ENCODE measurements around the gene PTCD3. TPM values are rescaled to one million over a fixed set of nuclear protein-coding genes. Genes with fewer than 3 reads are reported as not detected.

PTCD3 gene
- 10 to 100 TPM; 59.5 to 75.4 (median 69.3) TPM for total RNA-seq (2021; fragmentation: NEBNext Ultra II Directional; extraction: Animal tissue kit (Norgen Biotek cat#: 25700))
- long read RNA-seq, full-length matches to known transcripts, result 27 of 35 reads
- long read RNA-seq, partial matches to known transcripts, result 2 of 35 reads
- long read RNA-seq, other reads (novel, unspliced or antisense), result 6 of 35 reads

- Mint-ChIP-seq H3K9me3 (no peaks in the 10 kb centered on the region), H3K36me3 (ENCODE audit: low read depth) (peaks cover 61% of the 10 kb centered on the region), H3K27me3 (ENCODE audit: insufficient read depth) (peaks cover 2% of the 10 kb centered on the region; the same call in 1 of the 2 replicates), H3K4me3 (peak within 1 kb of the TSS; percentile 94), H3K4me1 (ENCODE audit: low read depth) (peaks cover 67% of the 10 kb centered on the region), H3K27ac (peak within 1 kb of the TSS; percentile 92)
- DNase-seq, result peak; percentile 95
- TF ChIP-seq CTCF (IDR thresholded peaks at IDR 0.05), result 0 out of 2 replicates have a peak, but pooled peaks have one; percentile 13
These were observed at the start of gene PTCD3 for GRCh38 chr2:86105969-86106945. TSS of gene PTCD3 (plus strand) at chr2:86106235. CDS start at chr2:86106248, 13 bp downstream.

- peak overlapping the region; percentile 40; the same call in 1 of the 2 replicates for H3K27ac Mint-ChIP-seq
- no peak overlapping the region for H3K4me3 Mint-ChIP-seq
- peaks cover 38% of the 10 kb centered on the region for H3K4me1 Mint-ChIP-seq (ENCODE audit: low read depth)
- peak; percentile 36 for DNase-seq
- H3K9me3 Mint-ChIP-seq, result no peaks in the 10 kb centered on the region
- no peaks in the 10 kb centered on the region for H3K27me3 Mint-ChIP-seq (ENCODE audit: insufficient read depth)
- no peak for TF ChIP-seq CTCF (IDR thresholded peaks at IDR 0.05)
- H3K36me3 Mint-ChIP-seq (ENCODE audit: low read depth), result peaks cover 35% of the 10 kb centered on the region
These were observed 49.3 kb upstream of the PTCD3 start for GRCh38 chr2:86056590-86057331.

GRCh38 chr2:86062043-86062442 is 44.0 kb upstream of the PTCD3 start:
- peaks cover 41% of the 10 kb centered on the region for H3K36me3 Mint-ChIP-seq (ENCODE audit: low read depth)
- peak; percentile 46 for DNase-seq
- peaks cover 5% of the 10 kb centered on the region for H3K9me3 Mint-ChIP-seq
- no peaks in the 10 kb centered on the region; the same call in 1 of the 2 replicates for H3K27me3 Mint-ChIP-seq (ENCODE audit: insufficient read depth)
- H3K4me3 Mint-ChIP-seq, result peak overlapping the region; percentile 40
- H3K27ac Mint-ChIP-seq, result peak overlapping the region; percentile 72
- H3K4me1 Mint-ChIP-seq (ENCODE audit: low read depth), result peaks cover 71% of the 10 kb centered on the region
- no peak for TF ChIP-seq CTCF (IDR thresholded peaks at IDR 0.05)

GRCh38 chr2:86064006-86064405 is 42.0 kb upstream of the PTCD3 start:
- Mint-ChIP-seq H3K27me3 (ENCODE audit: insufficient read depth) (no peaks in the 10 kb centered on the region; the same call in 1 of the 2 replicates), H3K36me3 (ENCODE audit: low read depth) (peaks cover 43% of the 10 kb centered on the region), H3K4me1 (ENCODE audit: low read depth) (peaks cover 81% of the 10 kb centered on the region), H3K9me3 (peaks cover 5% of the 10 kb centered on the region), H3K27ac (peak overlapping the region; percentile 79), H3K4me3 (peak overlapping the region; percentile 51)
- peak; percentile 78 for DNase-seq
- no peak for TF ChIP-seq CTCF (IDR thresholded peaks at IDR 0.05)

- peak overlapping the region; percentile 79 for H3K27ac Mint-ChIP-seq
- H3K4me1 Mint-ChIP-seq (ENCODE audit: low read depth), result peaks cover 85% of the 10 kb centered on the region
- peaks cover 51% of the 10 kb centered on the region for H3K36me3 Mint-ChIP-seq (ENCODE audit: low read depth)
- H3K27me3 Mint-ChIP-seq (ENCODE audit: insufficient read depth), result no peaks in the 10 kb centered on the region; the same call in 1 of the 2 replicates
- peak overlapping the region; percentile 27 for H3K4me3 Mint-ChIP-seq
- H3K9me3 Mint-ChIP-seq, result peaks cover 5% of the 10 kb centered on the region
- peak; percentile 38 for DNase-seq
- TF ChIP-seq CTCF (IDR thresholded peaks at IDR 0.05), result no peak
These were observed 40.5 kb upstream of the PTCD3 start for GRCh38 chr2:86065512-86065911.

Data from HFFc6 (cell line).